ENCODE results near the gene NXPH3.
A peak's percentile ranks its signal among the peaks of the same experiment; 100 is the strongest.
"Not testable (repeated sequence)": the region's sequence is repeated elsewhere in the genome, so short reads cannot be mapped to it uniquely, and the experiment has no call there.

The NXPH3 gene

GRCh38 chr17:49554694-49555494 is 20.8 kb upstream of the NXPH3 start:
- no peak for DNase-seq

GRCh38 chr17:49555495-49556222 is 20.0 kb upstream of the NXPH3 start:
- DNase-seq = no peak

GRCh38 chr17:49556223-49556943 is 19.3 kb upstream of the NXPH3 start:
- peak; percentile 76 for DNase-seq

GRCh38 chr17:49557312-49558024 is 18.2 kb upstream of the NXPH3 start:
- no peak for DNase-seq

- no peak for DNase-seq
These were observed 11.0 kb upstream of the NXPH3 start for GRCh38 chr17:49564638-49565037.

- DNase-seq = no peak
These were observed 9.7 kb upstream of the NXPH3 start for GRCh38 chr17:49565948-49566491.

- no peak for DNase-seq
These were observed 9.0 kb upstream of the NXPH3 start for GRCh38 chr17:49566668-49567071.

GRCh38 chr17:49567104-49567521 is 8.6 kb upstream of the NXPH3 start:
- no peak for DNase-seq

- DNase-seq = peak; percentile 82
These were observed 7.6 kb upstream of the NXPH3 start for GRCh38 chr17:49567871-49568694.

GRCh38 chr17:49568695-49569047 is 7.0 kb upstream of the NXPH3 start:
- not testable (repeated sequence) for DNase-seq

GRCh38 chr17:49570540-49571242 is 5.0 kb upstream of the NXPH3 start:
- no peak for DNase-seq

- no peak for DNase-seq
These were observed 4.4 kb upstream of the NXPH3 start for GRCh38 chr17:49571283-49571682.

- no peak for DNase-seq
These were observed 3.9 kb upstream of the NXPH3 start for GRCh38 chr17:49571764-49572163.

- DNase-seq = no peak
These were observed 3.4 kb upstream of the NXPH3 start for GRCh38 chr17:49572226-49572625.

GRCh38 chr17:49572806-49573420 is 2.8 kb upstream of the NXPH3 start:
- no peak for DNase-seq

- DNase-seq = no peak
These were observed 2.0 kb upstream of the NXPH3 start for GRCh38 chr17:49573510-49574322.

- DNase-seq = no peak
These were observed 1.3 kb upstream of the NXPH3 start for GRCh38 chr17:49574323-49574781.

GRCh38 chr17:49574945-49575678 is 559 bp upstream of the NXPH3 start:
- peak; percentile 39 for DNase-seq

All from right kidney (tissue), 1 donor.